HG03060 (cell line): ENCODE data around the gene ALDOC.

Experiments
- ATAC-seq: cut with Tn5 transposase; IDR thresholded peaks from one replicate; pipeline ENCODE4 v1.9.1; 2021; ENCODE audit warnings: low read depth, moderate number of reproducible peaks; ENCODE audit not compliant: unreplicated experiment

ALDOC gene

GRCh38 chr17:28533091-28533807, 43.4 kb downstream of the ALDOC start:
- ATAC-seq = no peak

- ATAC-seq = no peak
Observed at GRCh38 chr17:28532050-28532960, 44.4 kb downstream of the ALDOC start.

DNA sequence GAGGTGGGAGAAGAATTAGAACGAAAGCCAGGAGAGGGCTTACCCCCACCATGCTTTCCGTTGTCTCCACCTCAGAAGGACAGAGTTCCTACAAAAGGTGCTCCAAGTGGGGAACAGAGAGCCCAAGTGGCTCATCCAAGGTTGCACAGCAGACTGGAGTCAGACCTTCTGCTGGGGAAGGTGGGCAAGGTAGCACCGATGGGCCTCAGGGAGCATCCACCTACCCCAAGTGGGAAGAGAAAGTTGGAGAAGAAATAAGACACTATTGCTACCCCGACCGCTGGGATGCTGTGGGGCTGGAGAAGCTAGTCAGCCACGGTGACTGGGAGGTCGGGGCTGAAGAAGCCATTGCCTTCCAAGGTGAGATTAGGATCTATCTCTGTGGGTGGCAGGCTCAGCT, 45.8 kb downstream of the ALDOC start:
- ATAC-seq = no peak

DNA sequence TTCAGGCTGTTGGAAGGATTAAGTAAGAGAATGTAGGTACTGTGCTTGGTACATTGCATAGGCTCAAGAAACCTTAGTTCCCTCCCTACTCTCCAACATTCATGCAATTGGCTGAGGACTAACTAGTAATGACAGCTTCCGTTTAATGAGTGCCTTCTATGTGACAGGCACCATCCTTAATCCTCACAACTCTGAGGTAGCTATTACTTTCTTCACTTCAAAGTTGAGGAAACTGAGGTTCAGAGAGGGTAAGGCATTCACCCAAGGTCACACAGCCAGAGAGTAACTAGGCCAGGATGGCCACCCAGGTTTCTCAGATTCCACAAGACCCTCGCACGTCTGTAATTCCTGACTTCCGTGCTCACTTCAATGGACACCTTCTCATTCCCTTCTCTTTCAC, 46.4 kb downstream of the ALDOC start:
- no peak for ATAC-seq

DNA sequence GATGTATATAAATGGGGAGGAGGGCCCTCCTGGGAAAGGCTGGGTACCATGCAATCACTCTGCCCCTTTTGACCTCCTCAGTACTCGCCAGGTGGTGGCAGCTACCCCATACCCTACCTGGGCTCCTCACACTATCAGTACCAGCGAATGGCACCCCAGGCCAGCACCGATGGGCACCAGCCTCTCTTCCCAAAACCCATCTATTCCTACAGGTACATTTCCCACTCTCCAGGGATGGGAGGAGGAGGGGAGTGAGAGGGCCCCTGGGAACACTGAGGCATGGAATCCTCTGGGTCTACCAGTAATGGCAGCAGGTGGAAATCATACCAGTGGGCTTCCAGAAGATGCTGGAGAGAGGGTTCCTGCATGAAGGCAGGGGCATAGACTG, 47.7 kb downstream of the ALDOC start:
- ATAC-seq = no peak

DNA sequence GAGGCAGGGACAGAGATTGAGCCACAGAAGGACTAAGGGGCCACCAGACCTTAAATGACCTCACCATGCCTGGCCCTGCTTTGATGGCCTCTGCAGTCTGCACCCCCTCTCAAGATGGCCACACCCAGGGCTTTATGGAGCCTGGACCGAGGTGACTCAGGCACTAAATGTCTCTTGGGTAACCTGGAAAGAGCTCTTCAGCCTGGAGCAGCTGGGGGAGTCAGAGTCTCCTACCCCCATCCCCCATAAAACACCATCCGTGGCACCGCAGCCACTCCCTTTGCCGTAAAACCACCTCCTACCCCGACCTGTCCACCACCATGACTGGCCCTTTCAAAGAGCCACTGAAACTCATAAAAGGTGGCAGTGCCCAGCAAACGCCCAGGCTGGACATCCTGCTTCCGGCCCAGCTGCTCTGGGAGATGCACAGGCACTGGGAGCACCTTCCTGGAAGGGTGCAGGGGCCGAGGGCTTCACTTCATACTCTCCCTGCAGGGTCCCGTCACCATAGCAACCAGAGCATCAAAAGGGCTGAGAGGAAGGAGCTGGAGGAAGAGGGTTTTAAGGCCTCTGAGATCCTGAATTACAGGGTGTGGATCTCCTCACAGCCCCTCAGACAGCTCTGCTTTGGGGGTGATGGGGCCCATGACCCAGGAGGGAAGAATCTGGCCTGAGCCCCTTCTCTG, 48.2 kb downstream of the ALDOC start:
- no peak for ATAC-seq

GRCh38 chr17:28527859-28528258, 48.8 kb downstream of the ALDOC start:
- no peak for ATAC-seq

DNA sequence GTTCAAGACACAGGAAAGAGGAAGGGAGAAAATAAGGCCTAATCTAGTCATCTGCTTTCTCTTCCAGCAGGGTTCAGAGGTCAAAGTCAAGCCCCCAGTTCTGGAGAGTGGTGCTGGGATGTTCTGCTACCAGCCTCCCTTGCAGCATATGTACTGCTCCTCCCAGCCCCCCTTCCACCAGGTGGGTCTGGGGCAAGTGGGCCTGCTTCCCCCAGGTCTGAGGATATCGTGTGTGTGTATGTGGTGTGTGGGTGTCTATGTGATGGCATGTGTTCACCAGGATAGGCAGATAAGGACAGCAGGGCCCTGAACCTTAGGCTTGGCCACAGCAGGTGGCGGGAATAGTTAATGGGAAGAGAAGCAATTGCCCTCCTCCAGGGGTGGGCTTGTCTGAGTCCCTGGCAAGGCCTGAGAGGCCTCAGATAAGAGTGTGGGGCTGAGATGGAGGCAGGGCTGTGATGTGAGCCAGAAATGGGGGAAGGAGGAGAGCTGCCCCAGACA, 49.5 kb downstream of the ALDOC start:
- no peak for ATAC-seq

DNA sequence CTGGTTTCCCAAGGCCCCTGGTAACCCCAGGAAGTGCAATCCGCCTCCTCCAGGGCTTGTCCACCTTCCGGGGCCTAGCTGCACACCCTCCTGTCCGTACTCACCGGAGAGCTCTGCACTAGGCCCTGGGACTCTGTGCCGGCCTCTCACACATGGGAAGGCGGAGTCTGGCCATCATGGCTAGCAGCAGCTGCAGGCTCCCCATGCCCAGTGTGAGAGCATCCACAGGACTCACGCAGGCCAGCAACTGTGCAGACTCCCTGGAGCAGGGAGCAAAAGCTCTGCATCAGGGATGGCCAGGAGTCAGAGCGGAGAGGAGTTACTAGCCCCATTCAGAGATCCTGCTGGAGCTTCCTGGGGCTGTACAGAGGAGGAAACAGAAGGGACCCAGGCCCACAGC, 50.3 kb downstream of the ALDOC start:
- no peak for ATAC-seq

DNA sequence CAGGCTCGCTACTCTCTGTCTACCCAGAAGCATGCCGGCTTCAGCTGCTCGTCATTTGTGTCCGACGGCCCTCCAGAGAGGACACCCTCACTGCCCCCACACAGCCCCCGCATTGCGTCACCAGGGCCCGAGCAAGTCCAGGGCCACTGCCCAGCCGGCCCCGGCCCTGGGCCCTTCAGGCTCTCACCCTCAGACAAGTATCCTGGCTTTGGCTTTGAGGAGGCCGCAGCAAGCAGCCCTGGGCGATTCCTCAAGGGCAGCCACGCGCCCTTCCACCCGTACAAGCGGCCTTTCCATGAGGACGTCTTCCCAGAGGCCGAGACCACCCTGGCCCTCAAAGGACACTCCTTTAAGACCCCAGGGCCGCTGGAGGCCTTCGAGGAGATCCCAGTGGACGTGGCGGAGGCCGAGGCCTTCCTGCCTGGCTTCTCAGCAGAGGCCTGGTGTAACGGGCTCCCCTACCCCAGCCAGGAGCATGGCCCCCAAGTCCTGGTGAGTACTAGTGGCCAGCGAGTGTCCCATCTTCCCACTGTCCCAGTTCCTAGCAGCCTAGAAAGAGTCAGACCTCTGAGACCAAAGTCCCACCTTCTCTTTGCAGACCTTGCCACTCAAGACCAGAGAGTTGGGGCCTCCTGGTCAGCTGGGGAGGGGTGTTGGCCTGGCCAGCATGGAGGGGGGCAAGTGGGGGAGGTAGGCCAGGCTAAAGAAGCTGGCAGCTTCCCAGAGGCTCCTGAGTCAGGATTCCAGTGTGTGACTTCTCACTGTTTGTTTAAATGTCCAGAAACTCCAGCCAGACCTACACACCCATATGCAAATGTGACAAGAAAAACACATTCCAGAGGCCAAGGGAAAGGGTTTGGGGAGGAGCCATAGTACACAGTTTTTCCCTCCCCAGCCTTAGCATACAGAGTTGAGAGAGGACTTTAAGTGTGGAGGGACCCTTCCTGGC, 51.9 kb downstream of the ALDOC start:
- ATAC-seq = no peak

DNA sequence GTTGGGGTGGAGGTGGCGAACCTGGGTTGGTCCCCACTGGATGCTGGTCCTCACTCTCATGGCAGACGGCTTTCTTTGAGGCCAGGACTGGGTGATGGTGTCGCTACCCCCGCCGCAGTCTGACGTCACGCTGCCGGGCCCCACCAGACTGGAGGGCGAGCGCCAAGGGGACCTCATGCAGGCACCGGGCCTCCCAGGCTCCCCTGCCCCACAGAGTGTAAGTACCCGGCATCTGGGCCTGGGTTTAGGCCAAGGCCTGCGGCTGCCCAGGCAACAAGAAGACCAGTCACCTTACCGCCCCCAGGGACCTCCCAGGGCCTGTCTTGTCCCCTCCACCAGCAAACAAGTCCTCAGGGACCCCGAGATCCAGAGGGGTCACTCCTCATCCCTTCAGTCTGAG, 52.8 kb downstream of the ALDOC start:
- ATAC-seq = no peak

- no peak for ATAC-seq
Observed at GRCh38 chr17:28523186-28523585, 53.5 kb downstream of the ALDOC start.
